Thoracic aorta (tissue), 2 donors: ENCODE results near the gene FOXO4. TPM values are rescaled to one million over a fixed set of nuclear protein-coding genes. Genes with fewer than 3 reads are reported as not detected.

ENCODE experiments used
- ATAC-seq: fragments of 150-250 bp; one replicate; pipeline ENCODE4 v1.8.0; 2017; ENCODE audit warnings: low read depth; ENCODE audit not compliant: insufficient number of reproducible peaks, low FRiP score
- DNase-seq: peaks from one replicate; pipeline ENCODE4 v3.0.0-alpha.2; 2020; ENCODE audit warnings: low spot score
- H3K27ac ChIP-seq, 2 donors: fragments of 200-600 bp; sonication (generic); 1 replicate in 1 of 2; 2 replicates in 1 of 2; pipeline ENCODE4 v1.5.1; 2016; ENCODE audit warnings: mild to moderate bottlenecking in 2 of 2, moderate library complexity in 2 of 2
- H3K27me3 ChIP-seq: fragments of 200-600 bp; sonication (generic); replicated peaks from 2 replicates; pipeline ENCODE4 v1.6.0; 2016; ENCODE audit warnings: mild to moderate bottlenecking; ENCODE audit not compliant: insufficient read depth
- H3K36me3 ChIP-seq: fragments of 200-600 bp; sonication (generic); one replicate; pipeline ENCODE4 v1.5.1; 2016
- H3K4me1 ChIP-seq, 2 donors: fragments of 200-600 bp; sonication (generic); 1 replicate in 1 of 2; 2 replicates in 1 of 2; pipeline versions ENCODE4 v1.5.1 to v1.6.0; 2016; ENCODE audit warnings: low read depth in 2 of 2, mild to moderate bottlenecking in 1 of 2; ENCODE audit not compliant: control insufficient read depth in 1 of 2
- H3K4me3 ChIP-seq: fragments of 200-600 bp; sonication (generic); 2 replicates; pipeline ENCODE4 v1.5.1; 2016; ENCODE audit warnings: mild to moderate bottlenecking
- H3K9me3 ChIP-seq: fragments of 200-600 bp; sonication (generic); 2 replicates; pipeline ENCODE4 v1.5.1; 2016
- total RNA-seq, 2 donors: library from RNA; depleted of rRNA; stranded (reverse); fragments of >200 nt; gene quantifications; one replicate each; pipeline versions ENCODE4 v1.1.0 to v1.2.3, GENCODE V29; 2016
- TF ChIP-seq, protein P1 (sequence below): fragments of 200-600 bp; sonication (generic); IDR thresholded peaks from one replicate; pipeline ENCODE4 v1.5.1; 2019; ENCODE audit warnings: antibody characterized with exemption

FOXO4 gene
- total RNA-seq, 2 donors from 2014 or later, result 10.9 to 19.2 TPM

DNA sequence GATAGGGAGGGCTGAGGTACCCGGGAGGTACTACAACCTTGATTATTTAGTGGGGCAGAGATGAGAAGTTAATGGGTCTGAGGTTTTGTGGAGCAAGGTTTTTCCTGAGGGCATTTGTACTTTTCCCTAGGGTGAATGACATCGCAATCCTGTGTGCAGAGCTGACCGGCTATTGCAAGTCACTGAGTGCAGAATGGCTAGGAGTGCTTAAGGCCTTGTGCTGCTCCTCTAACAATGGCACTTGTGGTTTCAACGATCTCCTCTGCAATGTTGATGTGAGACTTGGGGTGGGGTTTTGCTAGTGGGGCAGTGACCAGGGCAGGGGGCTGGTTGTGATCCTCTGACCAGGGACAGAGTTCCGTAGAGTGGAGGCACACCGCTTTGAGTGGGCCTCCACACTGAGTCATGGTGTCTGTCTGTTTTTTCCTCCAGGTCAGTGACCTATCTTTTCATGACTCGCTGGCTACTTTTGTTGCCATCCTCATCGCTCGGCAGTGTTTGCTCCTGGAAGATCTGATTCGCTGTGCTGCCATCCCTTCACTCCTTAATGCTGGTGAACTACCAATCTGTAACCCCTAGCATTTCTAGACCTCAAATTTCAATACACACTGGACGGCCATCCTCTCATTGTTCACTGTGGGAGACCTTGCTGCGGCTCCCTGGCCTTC is 32.6 kb downstream of the FOXO4 start:
- Histone ChIP-seq H3K4me3 (no peak overlapping the region), H3K36me3 (peaks cover 41% of the 10 kb centered on the region), H3K27me3 (no peaks in the 10 kb centered on the region), H3K27ac (no peak overlapping the region), H3K4me1 (no peaks in the 10 kb centered on the region), H3K9me3 (no peaks in the 10 kb centered on the region)
- ATAC-seq, result no peak
- TF ChIP-seq, protein P1, sequence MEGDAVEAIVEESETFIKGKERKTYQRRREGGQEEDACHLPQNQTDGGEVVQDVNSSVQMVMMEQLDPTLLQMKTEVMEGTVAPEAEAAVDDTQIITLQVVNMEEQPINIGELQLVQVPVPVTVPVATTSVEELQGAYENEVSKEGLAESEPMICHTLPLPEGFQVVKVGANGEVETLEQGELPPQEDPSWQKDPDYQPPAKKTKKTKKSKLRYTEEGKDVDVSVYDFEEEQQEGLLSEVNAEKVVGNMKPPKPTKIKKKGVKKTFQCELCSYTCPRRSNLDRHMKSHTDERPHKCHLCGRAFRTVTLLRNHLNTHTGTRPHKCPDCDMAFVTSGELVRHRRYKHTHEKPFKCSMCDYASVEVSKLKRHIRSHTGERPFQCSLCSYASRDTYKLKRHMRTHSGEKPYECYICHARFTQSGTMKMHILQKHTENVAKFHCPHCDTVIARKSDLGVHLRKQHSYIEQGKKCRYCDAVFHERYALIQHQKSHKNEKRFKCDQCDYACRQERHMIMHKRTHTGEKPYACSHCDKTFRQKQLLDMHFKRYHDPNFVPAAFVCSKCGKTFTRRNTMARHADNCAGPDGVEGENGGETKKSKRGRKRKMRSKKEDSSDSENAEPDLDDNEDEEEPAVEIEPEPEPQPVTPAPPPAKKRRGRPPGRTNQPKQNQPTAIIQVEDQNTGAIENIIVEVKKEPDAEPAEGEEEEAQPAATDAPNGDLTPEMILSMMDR, result no peak
- DNase-seq, result no peak

- no peak for ATAC-seq
- peaks cover 44% of the 10 kb centered on the region for H3K36me3 ChIP-seq
- peak; percentile 7 for DNase-seq
Measured at GRCh38 chrX:71128915-71129765, 33.5 kb downstream of the FOXO4 start.

GRCh38 chrX:71131510-71131909 is 35.9 kb downstream of the FOXO4 start:
- Histone ChIP-seq H3K4me1 (no peaks in the 10 kb centered on the region), H3K36me3 (peaks cover 58% of the 10 kb centered on the region)
- ATAC-seq, result no peak

More at GRCh38 chrX:71128915-71129765, 33.5 kb downstream of the FOXO4 start:
- no peak overlapping the region for H3K27ac ChIP-seq
- no peaks in the 10 kb centered on the region for H3K9me3 ChIP-seq
- TF ChIP-seq, protein P1, result peak; percentile 63
- H3K4me3 ChIP-seq, result no peak overlapping the region
- no peaks in the 10 kb centered on the region for H3K27me3 ChIP-seq
- no peaks in the 10 kb centered on the region for H3K4me1 ChIP-seq

GRCh38 chrX:71140440-71140839 is 44.8 kb downstream of the FOXO4 start:
- Histone ChIP-seq H3K27ac (no peak overlapping the region), H3K4me3 (no peak overlapping the region), H3K9me3 (no peaks in the 10 kb centered on the region), H3K4me1 (peaks cover 0 to 7% of the 10 kb centered on the region in 2 donors), H3K36me3 (peaks cover 14% of the 10 kb centered on the region), H3K27me3 (no peaks in the 10 kb centered on the region)
- DNase-seq (no peak), ATAC-seq (no peak)
- TF ChIP-seq, protein P1, result no peak

More at GRCh38 chrX:71131510-71131909, 35.9 kb downstream of the FOXO4 start:
- DNase-seq, result no peak
- H3K27me3 ChIP-seq, result no peaks in the 10 kb centered on the region
- H3K9me3 ChIP-seq, result no peaks in the 10 kb centered on the region
- H3K27ac ChIP-seq, result no peak overlapping the region
- H3K4me3 ChIP-seq, result no peak overlapping the region
- TF ChIP-seq, protein P1, result no peak

DNA sequence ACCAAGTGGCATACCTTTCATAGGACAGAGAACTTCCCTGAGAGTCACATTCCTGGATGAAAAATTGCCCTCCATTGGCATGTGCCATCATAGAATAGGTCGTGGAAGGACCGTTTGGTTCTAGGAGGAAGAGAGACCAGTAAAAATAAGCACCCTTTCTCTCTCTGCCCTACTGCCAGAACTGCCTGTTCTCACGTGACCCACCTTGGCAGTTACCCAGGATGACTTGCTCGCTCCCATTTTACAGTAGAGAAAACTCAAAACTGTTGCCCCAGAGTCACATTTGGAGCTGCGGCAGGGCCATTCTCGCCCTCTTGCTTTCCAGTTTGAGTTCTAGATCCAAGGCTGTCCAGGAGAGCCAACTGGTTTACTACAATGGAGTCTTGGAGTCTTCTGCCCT is 47.9 kb downstream of the FOXO4 start:
- no peak for ATAC-seq
- Histone ChIP-seq H3K27me3 (no peaks in the 10 kb centered on the region), H3K27ac (no peak overlapping the region), H3K4me3 (no peak overlapping the region), H3K36me3 (no peaks in the 10 kb centered on the region), H3K9me3 (no peaks in the 10 kb centered on the region), H3K4me1 (peaks cover 0 to 7% of the 10 kb centered on the region in 2 donors)
- TF ChIP-seq, protein P1, result no peak
- DNase-seq, result peak; percentile 9
